ENCODE results near the gene SYT12. TPM values are rescaled to one million over a fixed set of nuclear protein-coding genes. Genes with fewer than 3 reads are reported as not detected.

SYT12 gene
- total RNA-seq, 1 donor from 2014 or later, result 0.37 TPM

- DNase-seq, result no peak
- Mint-ChIP-seq H3K27ac (ENCODE audit: unreplicated experiment) (no peak overlapping the region), H3K4me3 (ENCODE audit: unreplicated experiment) (no peak overlapping the region), H3K27me3 (ENCODE audit: unreplicated experiment) (peaks cover 7% of the 10 kb centered on the region), H3K4me1 (ENCODE audit: low read depth, unreplicated experiment) (no peaks in the 10 kb centered on the region), H3K9me3 (ENCODE audit: unreplicated experiment) (peaks cover 3% of the 10 kb centered on the region), H3K36me3 (ENCODE audit: unreplicated experiment) (no peaks in the 10 kb centered on the region)
- no peak for TF ChIP-seq CTCF (IDR thresholded peaks at IDR 0.05; ENCODE audit: partially characterized antibody, unreplicated experiment)
Measured at GRCh38 chr11:67034350-67034749, 11.4 kb downstream of the SYT12 start.

GRCh38 chr11:67040147-67040546, 17.2 kb downstream of the SYT12 start:
- peaks cover 6% of the 10 kb centered on the region for H3K27me3 Mint-ChIP-seq (ENCODE audit: unreplicated experiment)
- H3K36me3 Mint-ChIP-seq (ENCODE audit: unreplicated experiment), result no peaks in the 10 kb centered on the region
- no peak for DNase-seq
- H3K4me1 Mint-ChIP-seq (ENCODE audit: low read depth, unreplicated experiment), result no peaks in the 10 kb centered on the region
- H3K4me3 Mint-ChIP-seq (ENCODE audit: unreplicated experiment), result no peak overlapping the region
- TF ChIP-seq CTCF (IDR thresholded peaks at IDR 0.05; ENCODE audit: partially characterized antibody, unreplicated experiment), result no peak
- H3K9me3 Mint-ChIP-seq (ENCODE audit: unreplicated experiment), result peaks cover 1% of the 10 kb centered on the region
- H3K27ac Mint-ChIP-seq (ENCODE audit: unreplicated experiment), result no peak overlapping the region

GRCh38 chr11:67041602-67042001, 18.7 kb downstream of the SYT12 start:
- Mint-ChIP-seq H3K4me1 (ENCODE audit: low read depth, unreplicated experiment) (no peaks in the 10 kb centered on the region), H3K36me3 (ENCODE audit: unreplicated experiment) (no peaks in the 10 kb centered on the region), H3K27me3 (ENCODE audit: unreplicated experiment) (peaks cover 8% of the 10 kb centered on the region), H3K4me3 (ENCODE audit: unreplicated experiment) (no peak overlapping the region), H3K9me3 (ENCODE audit: unreplicated experiment) (peaks cover 2% of the 10 kb centered on the region), H3K27ac (ENCODE audit: unreplicated experiment) (no peak overlapping the region)
- DNase-seq, result no peak
- TF ChIP-seq CTCF (IDR thresholded peaks at IDR 0.05; ENCODE audit: partially characterized antibody, unreplicated experiment), result no peak

GRCh38 chr11:67043572-67044349, 20.8 kb downstream of the SYT12 start:
- Mint-ChIP-seq H3K27ac (ENCODE audit: unreplicated experiment) (no peak overlapping the region), H3K4me1 (ENCODE audit: low read depth, unreplicated experiment) (no peaks in the 10 kb centered on the region), H3K36me3 (ENCODE audit: unreplicated experiment) (no peaks in the 10 kb centered on the region), H3K9me3 (ENCODE audit: unreplicated experiment) (peaks cover 2% of the 10 kb centered on the region), H3K27me3 (ENCODE audit: unreplicated experiment) (peaks cover 8% of the 10 kb centered on the region), H3K4me3 (ENCODE audit: unreplicated experiment) (no peak overlapping the region)
- no peak for TF ChIP-seq CTCF (IDR thresholded peaks at IDR 0.05; ENCODE audit: partially characterized antibody, unreplicated experiment)
- no peak for DNase-seq

- H3K4me3 Mint-ChIP-seq (ENCODE audit: unreplicated experiment), result no peak overlapping the region
- no peaks in the 10 kb centered on the region for H3K36me3 Mint-ChIP-seq (ENCODE audit: unreplicated experiment)
- no peak overlapping the region for H3K27ac Mint-ChIP-seq (ENCODE audit: unreplicated experiment)
- no peaks in the 10 kb centered on the region for H3K4me1 Mint-ChIP-seq (ENCODE audit: low read depth, unreplicated experiment)
- no peak for TF ChIP-seq CTCF (IDR thresholded peaks at IDR 0.05; ENCODE audit: partially characterized antibody, unreplicated experiment)
- peaks cover 2% of the 10 kb centered on the region for H3K9me3 Mint-ChIP-seq (ENCODE audit: unreplicated experiment)
- no peak for DNase-seq
- H3K27me3 Mint-ChIP-seq (ENCODE audit: unreplicated experiment), result peaks cover 10% of the 10 kb centered on the region
Measured at GRCh38 chr11:67044496-67044895, 21.6 kb downstream of the SYT12 start.

All from glutamatergic neuron (in vitro differentiated cells).